Measurements from ENCODE around the gene LITAF. TPM values are rescaled to one million over a fixed set of nuclear protein-coding genes. Genes with fewer than 3 reads are reported as not detected.

The LITAF gene
- total RNA-seq, 4 donors from 2014 or later = 32.8 to 193 (median 101) TPM

Other genes with a start within 250 kb of the LITAF start
- gene RMI2, start 241.5 kb downstream of the LITAF start, total RNA-seq = 1 to 10 TPM in 2 of 4 donors, not detected in 2; 2.3 to 2.9 TPM
- 10 to 100 TPM in 2 of 4 donors, 1 to 10 TPM in 2; 4.9 to 12.3 (median 8.6) TPM for gene SNN, start 81.5 kb upstream of the LITAF start, total RNA-seq
- 100 to 1,000 TPM in 1 of 4 donors, 10 to 100 TPM in 3; 66.8 to 105 (median 71.1) TPM for gene TXNDC11, start 155.9 kb upstream of the LITAF start, total RNA-seq
- gene ZC3H7A, start 210.3 kb upstream of the LITAF start, total RNA-seq = 10 to 100 TPM; 38.1 to 92.0 (median 63.3) TPM